Fibroblast of lung (primary cell): Measurements from ENCODE around the gene TMEM221.

Experiments
- EZH2 ChIP-seq: IDR thresholded peaks from 2 replicates; pipeline ENCODE4 v1.5.1; 2012; ENCODE audit warnings: low read length, control low read depth, mild to moderate bottlenecking; ENCODE audit errors: missing control alignments
- TF ChIP-seq, protein P1 (sequence below), 2 donors: IDR thresholded peaks in 1 of 2; conservative IDR thresholded peaks in 1 of 2; 1 replicate in 1 of 2; 2 replicates in 1 of 2; pipeline ENCODE4 v1.5.1; 2011 to 2012; ENCODE audit warnings: low read length in 2 of 2, control low read depth in 1 of 2, inconsistent platforms in 1 of 2, low read depth in 1 of 2, mild to moderate bottlenecking in 1 of 2

DNA sequence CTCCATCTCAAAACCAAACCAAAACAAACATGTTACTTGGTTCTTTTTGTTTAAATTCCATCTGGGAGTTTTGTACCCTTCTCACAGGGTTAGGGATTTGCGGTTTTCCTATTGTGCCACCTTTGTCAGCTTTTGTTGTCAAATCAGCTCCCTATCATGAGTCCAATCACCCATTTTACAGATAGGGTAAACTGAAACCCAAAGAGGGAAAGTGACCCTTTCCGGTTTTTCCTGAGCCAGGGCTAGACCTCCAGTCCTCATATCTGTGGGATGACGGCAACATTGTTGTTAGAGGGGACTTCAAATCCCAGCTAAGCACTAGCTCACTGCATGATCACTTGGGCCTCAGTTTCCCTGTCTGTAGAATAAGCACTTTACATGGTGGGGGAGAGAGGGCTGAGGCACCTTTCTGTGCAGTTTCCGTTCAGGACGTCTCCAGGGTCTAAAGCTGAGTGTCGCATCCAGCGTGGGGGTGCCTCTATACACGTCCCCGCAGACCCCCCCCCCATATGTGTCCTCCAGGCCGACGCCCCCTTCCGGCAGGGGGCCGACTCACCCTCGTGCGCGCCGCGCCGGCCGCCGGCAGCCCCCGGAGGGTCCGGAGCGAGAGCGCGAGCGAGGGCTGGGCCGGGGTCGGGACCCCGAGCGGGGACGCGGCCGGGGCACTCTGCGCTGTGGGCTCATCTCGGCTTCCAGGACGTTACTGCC is 58.4 kb downstream of the TMEM221 start:
- TF ChIP-seq, protein P1, sequence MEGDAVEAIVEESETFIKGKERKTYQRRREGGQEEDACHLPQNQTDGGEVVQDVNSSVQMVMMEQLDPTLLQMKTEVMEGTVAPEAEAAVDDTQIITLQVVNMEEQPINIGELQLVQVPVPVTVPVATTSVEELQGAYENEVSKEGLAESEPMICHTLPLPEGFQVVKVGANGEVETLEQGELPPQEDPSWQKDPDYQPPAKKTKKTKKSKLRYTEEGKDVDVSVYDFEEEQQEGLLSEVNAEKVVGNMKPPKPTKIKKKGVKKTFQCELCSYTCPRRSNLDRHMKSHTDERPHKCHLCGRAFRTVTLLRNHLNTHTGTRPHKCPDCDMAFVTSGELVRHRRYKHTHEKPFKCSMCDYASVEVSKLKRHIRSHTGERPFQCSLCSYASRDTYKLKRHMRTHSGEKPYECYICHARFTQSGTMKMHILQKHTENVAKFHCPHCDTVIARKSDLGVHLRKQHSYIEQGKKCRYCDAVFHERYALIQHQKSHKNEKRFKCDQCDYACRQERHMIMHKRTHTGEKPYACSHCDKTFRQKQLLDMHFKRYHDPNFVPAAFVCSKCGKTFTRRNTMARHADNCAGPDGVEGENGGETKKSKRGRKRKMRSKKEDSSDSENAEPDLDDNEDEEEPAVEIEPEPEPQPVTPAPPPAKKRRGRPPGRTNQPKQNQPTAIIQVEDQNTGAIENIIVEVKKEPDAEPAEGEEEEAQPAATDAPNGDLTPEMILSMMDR (conservative IDR thresholded peaks at IDR 0.05 in 1 of 2, IDR thresholded peaks at IDR 0.05 in 1 of 2; ENCODE audit: low read depth in 1 of 2, low read length in 2 of 2) = no peak
- TF ChIP-seq EZH2 = no peak
